Measurements from ENCODE around the gene MB21D2. TPM values are rescaled to one million over a fixed set of nuclear protein-coding genes. Genes with fewer than 3 reads are reported as not detected.

MB21D2 gene
- total RNA-seq, 1 experiment from 2014 or later, result 2.8 TPM

GRCh38 chr3:192957441-192958021 is 39.9 kb upstream of the MB21D2 start:
- no peak overlapping the region for H3K4me3 ChIP-seq (replicated peaks in 1 of 2; ENCODE audit: low read depth in 1 of 2, low read length in 2 of 2)
- RAD21 ChIA-PET (ENCODE audit: low non-redundant PET in 1 of 2, low total read pairs in 2 of 2, uncharacterized antibody in 2 of 2, unreplicated experiment in 2 of 2), result no interaction called here
- no peaks in the 10 kb centered on the region for H3K9me3 ChIP-seq (ENCODE audit: control insufficient read depth in 1 of 2, insufficient read depth in 1 of 2, low read depth in 1 of 2, low read length in 2 of 2)
- ATAC-seq, result no peak
- CTCF ChIA-PET, result no interaction called here
- no peaks in the 10 kb centered on the region for H4K20me1 ChIP-seq (ENCODE audit: insufficient read depth)
- no TSS peak for BruUV-seq (replicated peaks)
- DNase-seq (ENCODE audit: low read depth, low spot score), result no peak
- intact Hi-C loops (cut with micrococcal nuclease), result no loop called here
- H2AFZ ChIP-seq (ENCODE audit: low read depth, low read length, poor library complexity, severe bottlenecking), result no peak overlapping the region
- H3K36me3 ChIP-seq (ENCODE audit: control insufficient read depth in 1 of 2, insufficient read depth in 2 of 2, low read length in 2 of 2), result no peaks in the 10 kb centered on the region
- H3K9ac ChIP-seq (ENCODE audit: low read length), result no peak overlapping the region
- no peaks in the 10 kb centered on the region for H3K27me3 ChIP-seq (ENCODE audit: insufficient read depth, low read length)
- POLR2A ChIA-PET, result no interaction called here
- no peaks in the 10 kb centered on the region for H3K4me1 ChIP-seq (ENCODE audit: control insufficient read depth in 1 of 2, insufficient read depth in 2 of 2, low read length in 2 of 2)
- H3K27ac ChIP-seq (ENCODE audit: low read depth, low read length), result no peak overlapping the region
- no peaks in the 10 kb centered on the region for H3K79me2 ChIP-seq (ENCODE audit: insufficient read depth, low read length)
- H3K4me2 ChIP-seq (ENCODE audit: low read length), result no peak overlapping the region
- no peak for TF ChIP-seq SIN3A (IDR thresholded peaks at IDR 0.05; ENCODE audit: low read depth)
- TF ChIP-seq POLR2A (IDR thresholded peaks at IDR 0.05; ENCODE audit: borderline replicate concordance, extremely low read depth, insufficient read depth, insufficient read length), result no peak
- no peak for TF ChIP-seq FOSL1 (IDR thresholded peaks at IDR 0.05; ENCODE audit: low read depth)
- TF ChIP-seq YY1 (IDR thresholded peaks at IDR 0.05; ENCODE audit: extremely low read depth, insufficient replicate concordance, low read depth, low read length), result no peak
- TF ChIP-seq CTCF (IDR thresholded peaks at IDR 0.05 in 2 of 3, conservative IDR thresholded peaks at IDR 0.05 in 1 of 3; ENCODE audit: borderline replicate concordance in 1 of 3, insufficient read depth in 1 of 3, low read depth in 2 of 3, low read length in 2 of 3), result no peak
- no peak for TF ChIP-seq ATF3 (IDR thresholded peaks at IDR 0.05)
- no peak for TF ChIP-seq JUND (IDR thresholded peaks at IDR 0.05)
- no peak for TF ChIP-seq CBX3 (IDR thresholded peaks at IDR 0.05; ENCODE audit: low read depth)
- no peak for TF ChIP-seq POLR2AphosphoS5 (IDR thresholded peaks at IDR 0.05; ENCODE audit: low read depth, low read length)
- TF ChIP-seq EZH2 (IDR thresholded peaks at IDR 0.05), result no peak
- no peak for TF ChIP-seq TCF7L2 (IDR thresholded peaks at IDR 0.05; ENCODE audit: borderline replicate concordance, extremely low read depth, insufficient read depth, insufficient read length)
- no peak for TF ChIP-seq CEBPB (IDR thresholded peaks at IDR 0.05; ENCODE audit: low read depth)
- TF ChIP-seq SRF (IDR thresholded peaks at IDR 0.05; ENCODE audit: low read depth), result no peak
- no peak for TF ChIP-seq ZFX (IDR thresholded peaks at IDR 0.05)
- H3K9me2 ChIP-seq (ENCODE audit: insufficient read depth), result no peaks in the 10 kb centered on the region

Data from HCT116 (cell line).